HG02623 (cell line): ENCODE data around the gene DEPDC7.

Source experiments
- ATAC-seq: cut with Tn5 transposase; IDR thresholded peaks from one replicate; pipeline ENCODE4 v1.9.1; 2021; ENCODE audit warnings: moderate library complexity; ENCODE audit not compliant: unreplicated experiment

The DEPDC7 gene

DNA sequence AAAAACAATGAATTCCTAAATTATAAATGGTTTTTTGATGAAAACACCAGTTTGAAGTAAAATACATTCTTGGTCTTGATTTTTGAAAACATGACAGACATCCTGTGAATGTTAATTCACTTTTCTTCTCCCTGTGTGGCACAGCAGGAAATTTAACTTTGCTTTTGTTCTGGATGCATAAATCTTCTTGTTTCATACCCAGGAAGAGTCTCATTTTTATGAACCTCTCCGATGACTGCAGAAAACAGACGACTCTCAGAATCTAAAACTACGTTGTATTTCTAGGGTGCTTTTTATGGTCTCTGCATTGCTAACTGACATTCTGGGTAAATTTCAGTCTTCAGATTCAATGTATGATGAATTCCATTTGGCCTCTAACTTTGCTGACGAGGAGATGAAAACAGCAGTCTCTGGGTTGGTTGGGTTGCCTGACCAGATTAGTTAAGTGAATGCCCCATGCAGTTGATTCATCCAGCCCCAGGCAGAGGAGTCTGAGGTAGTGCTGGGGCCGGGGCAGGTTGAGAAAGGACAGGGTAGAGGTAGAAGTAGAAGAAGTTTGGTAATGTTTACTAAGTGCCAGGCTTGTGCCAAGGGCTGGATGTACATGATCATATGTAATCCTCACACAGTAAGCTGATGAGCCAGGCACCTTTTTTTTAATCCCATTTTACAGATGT lies 43.8 kb downstream of the DEPDC7 start:
- no peak for ATAC-seq

DNA sequence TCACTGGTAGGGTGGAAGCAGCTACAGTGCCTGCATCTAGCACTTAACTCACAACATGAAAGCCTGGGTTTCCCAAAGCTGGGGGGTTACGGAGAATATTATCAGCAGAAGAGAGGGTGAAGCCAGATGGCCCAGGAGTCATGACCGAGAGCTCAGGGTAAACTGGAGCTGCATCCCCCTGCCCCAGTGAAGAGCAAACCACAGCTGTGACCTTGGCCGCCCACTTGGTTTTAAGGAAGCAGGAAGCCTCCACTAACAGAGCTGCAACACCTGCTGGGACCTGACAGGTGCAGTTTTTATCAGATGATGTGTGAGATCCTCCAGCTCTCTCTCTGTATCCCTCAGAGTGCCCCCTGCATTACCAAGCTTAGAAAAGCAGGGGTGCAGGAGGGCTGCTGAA lies 44.6 kb downstream of the DEPDC7 start:
- no peak for ATAC-seq

DNA sequence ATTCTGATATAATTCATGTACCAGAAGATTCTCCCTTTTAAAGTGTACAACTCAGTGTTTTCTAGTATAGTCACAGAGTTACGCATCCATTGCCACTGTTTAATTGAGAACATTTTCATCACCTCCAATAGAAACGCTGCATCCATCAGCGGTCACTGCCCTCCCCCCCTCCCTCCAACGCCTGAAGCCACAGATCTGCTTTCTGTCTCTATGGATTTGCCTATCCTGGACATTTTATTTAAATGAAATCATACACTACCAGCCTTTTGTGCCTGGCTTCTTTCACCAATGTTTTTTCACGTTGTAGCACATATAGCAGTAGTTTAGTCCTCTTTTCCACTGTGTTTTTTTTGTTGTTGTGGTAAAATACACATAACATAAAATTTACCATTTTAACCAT lies 46.5 kb downstream of the DEPDC7 start:
- ATAC-seq: no peak

DNA sequence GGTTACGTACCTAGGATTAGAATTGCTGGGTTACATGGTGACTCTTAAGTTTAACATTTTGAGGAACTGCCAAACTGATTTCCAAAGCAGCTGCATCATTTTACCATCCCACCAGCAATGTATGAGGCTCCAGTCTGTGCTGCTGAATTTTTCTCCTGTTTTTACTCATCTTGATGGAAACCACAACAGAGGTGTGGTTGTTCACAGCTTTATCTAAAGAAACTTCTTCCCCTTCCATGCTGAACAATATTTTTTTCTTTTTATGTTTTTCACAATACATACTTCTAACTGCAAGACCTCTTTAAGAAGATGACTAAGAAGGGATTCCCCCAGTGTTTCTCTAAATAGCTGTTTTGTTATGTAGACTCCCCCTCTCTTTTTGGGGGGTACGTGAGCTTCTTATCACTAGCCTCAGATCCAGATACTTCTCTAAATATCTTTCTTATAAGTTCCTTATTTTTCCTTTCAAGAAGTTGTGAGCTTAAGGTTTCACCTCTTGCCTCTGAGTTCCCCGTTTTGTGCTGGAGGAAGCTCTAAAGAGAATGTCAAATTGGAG lies 47.7 kb downstream of the DEPDC7 start:
- ATAC-seq: peak; percentile 37

DNA sequence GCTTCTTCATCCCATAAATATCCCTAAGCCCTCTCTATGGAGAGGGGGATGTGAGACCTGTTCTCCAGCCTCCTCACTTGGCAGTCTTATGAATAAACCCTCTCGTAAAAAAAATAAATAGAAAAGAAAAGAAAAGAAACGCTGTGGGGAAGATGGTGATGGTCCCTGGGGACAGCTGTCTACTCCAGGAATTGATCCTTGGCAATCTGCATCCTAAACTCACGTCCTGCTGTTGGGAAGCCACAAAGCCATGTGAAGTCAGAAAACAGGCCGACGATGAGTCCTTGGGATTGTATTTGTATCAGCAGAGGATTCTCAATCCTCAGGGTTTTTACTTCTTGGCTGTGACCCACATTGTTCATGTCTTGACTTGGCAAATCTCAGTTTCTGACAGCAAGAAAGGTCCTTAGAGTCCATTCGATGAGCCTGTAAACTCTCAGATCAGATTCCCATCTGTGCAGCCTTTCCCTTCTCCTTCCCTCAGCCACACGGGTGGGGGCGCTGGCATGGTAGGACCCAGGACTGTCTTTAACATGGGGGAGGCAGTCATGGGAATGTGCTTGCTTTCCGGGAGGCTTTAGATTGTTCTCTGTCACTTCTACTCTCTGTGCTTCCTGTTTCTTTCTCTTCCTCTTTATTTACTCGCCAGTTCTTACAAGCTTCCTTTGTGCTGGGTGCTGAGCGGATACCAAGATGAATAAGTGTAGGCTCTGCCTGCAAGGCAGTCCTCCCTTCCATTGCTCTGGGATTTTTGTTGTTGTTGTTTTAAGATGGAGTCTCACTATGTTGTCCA lies 48.6 kb downstream of the DEPDC7 start:
- no peak for ATAC-seq

GRCh38 chr11:33064866-33065265 lies 49.2 kb downstream of the DEPDC7 start:
- ATAC-seq: no peak

GRCh38 chr11:33065445-33066178 lies 49.9 kb downstream of the DEPDC7 start:
- peak; percentile 50 for ATAC-seq

GRCh38 chr11:33067294-33067693 lies 51.6 kb downstream of the DEPDC7 start:
- ATAC-seq: no peak

DNA sequence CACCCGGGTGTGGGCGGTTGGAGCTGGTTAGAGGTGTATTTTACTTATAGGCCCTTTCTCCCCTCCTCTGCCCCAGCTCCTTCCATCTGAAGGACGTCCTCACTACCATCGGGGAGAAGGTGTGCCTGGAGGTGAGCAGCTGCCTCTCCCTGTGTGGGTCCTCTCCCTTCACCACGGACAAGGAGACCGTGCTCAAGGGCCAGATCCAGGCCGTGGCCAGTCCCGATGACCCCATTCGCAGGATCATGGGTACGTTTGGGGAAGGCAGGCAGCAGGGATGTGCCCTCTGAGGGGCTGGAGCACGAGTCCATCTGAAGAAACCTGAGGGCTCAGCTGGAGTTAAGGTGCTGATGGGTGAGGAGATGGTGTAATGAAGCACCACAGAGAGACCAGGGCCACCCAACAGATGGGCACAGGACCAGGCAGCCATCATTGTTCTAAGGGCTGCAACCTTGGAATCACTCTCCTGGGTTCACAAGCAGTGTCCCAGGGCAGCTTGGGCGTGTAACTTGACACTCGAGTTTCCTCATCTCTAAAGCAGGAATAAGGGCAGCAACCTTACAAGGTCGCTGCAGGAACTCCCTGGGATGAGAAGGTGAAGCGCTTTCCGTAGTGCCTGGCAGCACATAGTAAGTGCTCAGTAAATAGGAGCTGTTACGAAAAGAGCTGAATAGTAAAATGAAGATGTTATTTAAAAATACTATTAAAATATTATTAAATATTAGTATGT lies 53.1 kb downstream of the DEPDC7 start:
- no peak for ATAC-seq

- ATAC-seq: no peak
These were observed 56.8 kb downstream of the DEPDC7 start for GRCh38 chr11:33072465-33072864.
